ENCODE measurements around the gene RIN3. TPM values are rescaled to one million over a fixed set of nuclear protein-coding genes. Genes with fewer than 3 reads are reported as not detected.
A peak's percentile ranks its signal among the peaks of the same experiment; 100 is the strongest.

The RIN3 gene
- total and polyA plus RNA-seq, 2 of the 4 experiments (the other 2 are of a cell fraction) = 2.5 to 11.1 TPM

DNA sequence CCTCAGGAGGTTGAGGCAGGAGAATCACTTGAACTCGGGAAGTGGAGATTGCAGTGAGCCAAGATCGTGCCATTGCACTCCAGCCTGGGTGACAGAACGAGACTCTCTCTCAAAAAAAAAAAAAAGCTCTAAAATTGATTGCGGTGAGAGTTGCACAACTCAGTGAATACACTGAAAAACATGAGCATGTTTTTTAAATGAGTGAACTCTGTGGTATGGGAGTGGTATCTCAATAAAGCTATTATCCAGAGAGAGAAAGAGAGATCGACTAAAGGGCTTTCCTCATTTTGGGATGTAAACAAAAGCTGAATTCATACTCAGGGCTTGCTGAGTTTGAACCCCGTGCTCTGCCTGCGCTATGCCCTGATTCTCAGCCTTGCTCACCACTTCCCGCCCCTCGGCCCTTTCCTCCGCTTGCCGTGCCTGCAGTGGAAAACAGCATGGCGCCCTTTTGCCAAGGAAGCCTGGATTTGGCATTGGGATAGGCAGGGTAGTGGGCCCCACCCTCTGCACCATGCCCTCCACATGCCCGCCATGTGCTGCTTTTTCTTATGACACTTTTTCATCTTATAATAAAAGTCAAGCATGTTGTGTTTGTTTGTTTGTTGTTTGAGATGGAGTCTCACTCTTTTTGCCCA, 132.4 kb downstream of the RIN3 start:
- H4K91ac ChIP-seq (ENCODE audit: insufficient read depth, low read depth, low read length) = peak overlapping the region; percentile 98
- DNase-seq (peak; percentile 92), ATAC-seq (ENCODE audit: low read depth) (peak; percentile 41)
- H3K27ac ChIP-seq (ENCODE audit: insufficient read depth, low read length) = peak overlapping the region; percentile 100
- peak overlapping the region; percentile 99 for H2BK120ac ChIP-seq (ENCODE audit: low read depth, low read length)
- H3K4me3 ChIP-seq (ENCODE audit: insufficient read depth, low read depth, low read length) = no peak overlapping the region
- H3K79me1 ChIP-seq (ENCODE audit: low read depth in 1 of 2, low read length in 2 of 2) = peaks cover 14 to 40% of the 10 kb centered on the region in 2 experiments
- peaks cover 5% of the 10 kb centered on the region for H3K9me3 ChIP-seq (ENCODE audit: control insufficient read depth, insufficient read depth, low read length)
- peak overlapping the region; percentile 71 for H2AFZ ChIP-seq (replicated peaks; ENCODE audit: low read length, poor library complexity)
- peaks cover 50% of the 10 kb centered on the region for H3K4me1 ChIP-seq (ENCODE audit: control insufficient read depth, insufficient read depth, low read length)
- H3K4me2 ChIP-seq (ENCODE audit: low read depth, low read length) = peak overlapping the region; percentile 4
- no CpG with 5 or more reads among the region's 13 CpGs for WGBS, 2 experiments (ENCODE audit: extremely low coverage in 2 of 2, insufficient read length in 1 of 2)
- H3K9ac ChIP-seq (ENCODE audit: low read depth, low read length) = peak overlapping the region; percentile 26
- peak overlapping the region; percentile 99 for H2BK5ac ChIP-seq (ENCODE audit: low read depth, low read length, poor library complexity, severe bottlenecking)
- intact Hi-C loops (cut with micrococcal nuclease) (loop anchor here (2.0 to 10.0 kb wide), 3 partner anchors 59 to 131 kb away; partner anchors contain the start of gene RIN3), dilution Hi-C loops (cut with HindIII; ENCODE audit: low sequenced_read_pairs, unreplicated experiment) (no loop called here), in situ Hi-C loops (cut with MboI; ENCODE audit: low sequenced_read_pairs) (no loop called here)
- 0 out of 2 replicates have a peak, but pooled peaks cover 4% of the 10 kb centered on the region for H4K20me1 ChIP-seq (ENCODE audit: insufficient read depth, low read length)
- ChIA-PET CTCF (interaction anchor here (0.6 to 1.1 kb wide), 2 partner anchors 11 to 186 kb away, joined by 3 read pairs; no protein-coding TSS in a partner anchor), POLR2A (ENCODE audit: unreplicated experiment) (no interaction called here)
- peak overlapping the region; percentile 96 for H2AK5ac ChIP-seq (ENCODE audit: low read depth, low read length)
- H2AK9ac ChIP-seq (replicated peaks; ENCODE audit: low read depth, low read length, poor library complexity) = peak overlapping the region; percentile 93
- peak overlapping the region; percentile 94 for H3K4ac ChIP-seq (ENCODE audit: low read depth, low read length)
- peak overlapping the region; percentile 93 for H2BK20ac ChIP-seq (ENCODE audit: low read depth, low read length)
- H4K5ac ChIP-seq (ENCODE audit: low read depth, low read length) = peak overlapping the region; percentile 83
- BruUV-seq (replicated peaks) = no TSS peak
- peak overlapping the region; percentile 75; the same call in 2 of the 3 replicates for H2BK15ac ChIP-seq (ENCODE audit: low read depth, low read length)
- peaks cover 20% of the 10 kb centered on the region; the same call in 1 of the 2 replicates for H3K36me3 ChIP-seq (ENCODE audit: control insufficient read depth, insufficient read depth, low read length)
- H3K18ac ChIP-seq (ENCODE audit: low read depth, low read length) = peak overlapping the region; percentile 78
- H3K23ac ChIP-seq (ENCODE audit: low read depth, low read length) = peak overlapping the region; percentile 93
- H3K14ac ChIP-seq (replicated peaks; ENCODE audit: low read depth, low read length) = peak overlapping the region; percentile 91
- peak overlapping the region; percentile 78 to 92 for H4K8ac ChIP-seq (ENCODE audit: low read depth in 2 of 2, low read length in 2 of 2)
- peaks cover 38% of the 10 kb centered on the region for H3K9me1 ChIP-seq (ENCODE audit: insufficient read depth, low read length)
- no peaks in the 10 kb centered on the region for H3K27me3 ChIP-seq (ENCODE audit: control insufficient read depth, insufficient read depth, low read length)
- peak overlapping the region; percentile 74 for H3K56ac ChIP-seq (ENCODE audit: extremely low read depth, insufficient read depth, low read length)
- TF ChIP-seq CEBPB (IDR thresholded peaks at IDR 0.05; ENCODE audit: low read depth, low read length) (peak; percentile 98), MAFK (IDR thresholded peaks at IDR 0.05; ENCODE audit: low read depth, low read length) (no peak), CHD1 (IDR thresholded peaks at IDR 0.05; ENCODE audit: low read depth, low read length) (no peak), POLR2A (IDR thresholded peaks at IDR 0.05; ENCODE audit: low read depth, low read length) (no peak), BHLHE40 (IDR thresholded peaks at IDR 0.05; ENCODE audit: low read depth, low read length) (peak; percentile 82), RCOR1 (IDR thresholded peaks at IDR 0.05; ENCODE audit: insufficient replicate concordance, low read length) (peak; percentile 64), SMC3 (IDR thresholded peaks at IDR 0.05; ENCODE audit: low read depth, low read length) (no peak), RFX5 (IDR thresholded peaks at IDR 0.05; ENCODE audit: low read depth, low read length) (no peak), NFE2L2 (IDR thresholded peaks at IDR 0.05; ENCODE audit: low read depth, low read length) (no peak), RAD21 (IDR thresholded peaks at IDR 0.05; ENCODE audit: low read length) (no peak), FOS (IDR thresholded peaks at IDR 0.05; ENCODE audit: low read depth, low read length) (peak; percentile 68; the same call in 1 of the 2 replicates), MXI1 (IDR thresholded peaks at IDR 0.05; ENCODE audit: borderline replicate concordance, low read depth, low read length) (no peak), MAZ (IDR thresholded peaks at IDR 0.05; ENCODE audit: borderline replicate concordance, low read depth, low read length) (no peak)
- TF ChIP-seq, protein P1, sequence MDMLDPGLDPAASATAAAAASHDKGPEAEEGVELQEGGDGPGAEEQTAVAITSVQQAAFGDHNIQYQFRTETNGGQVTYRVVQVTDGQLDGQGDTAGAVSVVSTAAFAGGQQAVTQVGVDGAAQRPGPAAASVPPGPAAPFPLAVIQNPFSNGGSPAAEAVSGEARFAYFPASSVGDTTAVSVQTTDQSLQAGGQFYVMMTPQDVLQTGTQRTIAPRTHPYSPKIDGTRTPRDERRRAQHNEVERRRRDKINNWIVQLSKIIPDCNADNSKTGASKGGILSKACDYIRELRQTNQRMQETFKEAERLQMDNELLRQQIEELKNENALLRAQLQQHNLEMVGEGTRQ (IDR thresholded peaks at IDR 0.05; ENCODE audit: low read depth, low read length) = no peak
- TF ChIP-seq, protein P2, sequence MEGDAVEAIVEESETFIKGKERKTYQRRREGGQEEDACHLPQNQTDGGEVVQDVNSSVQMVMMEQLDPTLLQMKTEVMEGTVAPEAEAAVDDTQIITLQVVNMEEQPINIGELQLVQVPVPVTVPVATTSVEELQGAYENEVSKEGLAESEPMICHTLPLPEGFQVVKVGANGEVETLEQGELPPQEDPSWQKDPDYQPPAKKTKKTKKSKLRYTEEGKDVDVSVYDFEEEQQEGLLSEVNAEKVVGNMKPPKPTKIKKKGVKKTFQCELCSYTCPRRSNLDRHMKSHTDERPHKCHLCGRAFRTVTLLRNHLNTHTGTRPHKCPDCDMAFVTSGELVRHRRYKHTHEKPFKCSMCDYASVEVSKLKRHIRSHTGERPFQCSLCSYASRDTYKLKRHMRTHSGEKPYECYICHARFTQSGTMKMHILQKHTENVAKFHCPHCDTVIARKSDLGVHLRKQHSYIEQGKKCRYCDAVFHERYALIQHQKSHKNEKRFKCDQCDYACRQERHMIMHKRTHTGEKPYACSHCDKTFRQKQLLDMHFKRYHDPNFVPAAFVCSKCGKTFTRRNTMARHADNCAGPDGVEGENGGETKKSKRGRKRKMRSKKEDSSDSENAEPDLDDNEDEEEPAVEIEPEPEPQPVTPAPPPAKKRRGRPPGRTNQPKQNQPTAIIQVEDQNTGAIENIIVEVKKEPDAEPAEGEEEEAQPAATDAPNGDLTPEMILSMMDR (conservative IDR thresholded peaks at IDR 0.05; ENCODE audit: low read depth, low read length) = no peak
